Gastroesophageal sphincter (tissue), 4 donors: ENCODE data around the gene DAP. TPM values are rescaled to one million over a fixed set of nuclear protein-coding genes. Genes with fewer than 3 reads are reported as not detected.
"Not testable (repeated sequence)": the region's sequence is repeated elsewhere in the genome, so short reads cannot be mapped to it uniquely, and the experiment has no call there.

ENCODE experiments used
- ATAC-seq: fragments of 150-250 bp; one replicate; pipeline ENCODE4 v1.9.1; 2016; ENCODE audit warnings: mild to moderate bottlenecking, moderate library complexity
- H3K27ac ChIP-seq, 4 donors: fragments of 200-600 bp; sonication (generic) in 3 of 4; 1 replicate in 3 of 4; 2 replicates in 1 of 4; pipeline ENCODE4 v1.5.1; 2016 to 2019
- H3K27me3 ChIP-seq: fragments of 200-600 bp; sonication (generic); one replicate; pipeline ENCODE4 v1.5.1; 2019
- H3K36me3 ChIP-seq, 2 donors: fragments of 200-600 bp; sonication (generic); one replicate each; pipeline ENCODE4 v1.5.1; 2019; ENCODE audit warnings: control low read depth in 1 of 2
- H3K4me1 ChIP-seq, 3 donors: fragments of 200-600 bp; sonication (generic); 1 replicate in 2 of 3; 2 replicates in 1 of 3; pipeline ENCODE4 v1.5.1; 2016 to 2019; ENCODE audit warnings: control low read depth in 2 of 3
- H3K4me3 ChIP-seq, 2 donors: fragments of 200-600 bp; sonication (generic); one replicate each; pipeline ENCODE4 v1.5.1; 2019; ENCODE audit warnings: mild to moderate bottlenecking in 1 of 2, moderate library complexity in 1 of 2
- H3K9me3 ChIP-seq, 3 donors: fragments of 200-600 bp; sonication (generic); one replicate each; pipeline ENCODE4 v1.5.1; 2017 to 2019; ENCODE audit warnings: control low read depth in 2 of 3
- CTCF ChIP-seq, 4 experiments: fragments of 200-600 bp in 2 of 4; fragments of 450-650 bp in 2 of 4; sonication (generic) in 1 of 4; IDR thresholded peaks; one replicate each; pipeline ENCODE4 v1.5.1; 2017 to 2019; ENCODE audit warnings: antibody characterized with exemption in 4 of 4, mild to moderate bottlenecking in 2 of 4, moderate library complexity in 2 of 4
- EP300 ChIP-seq: sonication (generic); formaldehyde crosslinking; IDR thresholded peaks from one replicate; pipeline ENCODE4 v1.6.1; 2017; ENCODE audit warnings: antibody characterized with exemption, mild to moderate bottlenecking
- POLR2A ChIP-seq, 2 donors: fragments of 450-650 bp; IDR thresholded peaks; one replicate each; pipeline ENCODE4 v1.6.1; 2017; ENCODE audit warnings: antibody characterized with exemption in 2 of 2, mild to moderate bottlenecking in 2 of 2, moderate library complexity in 1 of 2
- POLR2AphosphoS5 ChIP-seq: sonication (generic); formaldehyde crosslinking; IDR thresholded peaks from one replicate; pipeline ENCODE4 v1.6.1; 2017; ENCODE audit warnings: antibody characterized with exemption
- WGBS, 2 donors: methylation state at CpG; one replicate each; pipeline ENCODE4 v1.1.5; 2018; ENCODE audit warnings: low coverage in 1 of 2; 5-methylcytosine and 5-hydroxymethylcytosine counted together
- total RNA-seq, 4 donors: library from RNA; depleted of rRNA; stranded (reverse); fragments of >200 nt; gene quantifications; one replicate each; pipeline ENCODE4 v1.1.0, GENCODE V29; 2016

The DAP gene
- total RNA-seq, 4 donors from 2014 or later: 21.8 to 41.9 (median 36.0) TPM

- Histone ChIP-seq H3K27me3 (no peaks in the 10 kb centered on the region), H3K4me3 (no peak overlapping the region), H3K4me1 (no peaks in the 10 kb centered on the region), H3K9me3 (no peaks in the 10 kb centered on the region), H3K36me3 (no peaks in the 10 kb centered on the region), H3K27ac (no peak overlapping the region)
- WGBS, 2 donors: 91 to 100% methylated on average over 2 to 5 of the region's 5 CpGs
- TF ChIP-seq CTCF (IDR thresholded peaks at IDR 0.05): no peak
- TF ChIP-seq EP300: no peak
- TF ChIP-seq POLR2AphosphoS5: no peak
- no peak for TF ChIP-seq POLR2A (IDR thresholded peaks at IDR 0.05)
- ATAC-seq: no peak
These were observed 27.3 kb upstream of the DAP start for GRCh38 chr5:10788358-10788757.

GRCh38 chr5:10786835-10787234 lies 25.8 kb upstream of the DAP start:
- no peaks in the 10 kb centered on the region for H3K27me3 ChIP-seq
- H3K36me3 ChIP-seq: no peaks in the 10 kb centered on the region
- H3K4me3 ChIP-seq: no peak overlapping the region
- 72% methylated on average over 3 of the region's 4 CpGs; no CpG with 5 or more reads in 1 of the 2 donors for WGBS, 2 donors
- H3K4me1 ChIP-seq: no peaks in the 10 kb centered on the region
- ATAC-seq: no peak
- no peaks in the 10 kb centered on the region for H3K9me3 ChIP-seq
- no peak for TF ChIP-seq POLR2A (IDR thresholded peaks at IDR 0.05)
- TF ChIP-seq CTCF (IDR thresholded peaks at IDR 0.05): no peak
- TF ChIP-seq POLR2AphosphoS5: no peak
- no peak for TF ChIP-seq EP300
- H3K27ac ChIP-seq: no peak overlapping the region

- ATAC-seq, H3K27ac ChIP-seq, H3K4me1 ChIP-seq, H3K36me3 ChIP-seq, H3K4me3 ChIP-seq: not testable (repeated sequence)
- 40% methylated on average over 1 of the region's 7 CpGs; no CpG with 5 or more reads in 1 of the 2 donors for WGBS, 2 donors
- peaks cover 0 to 11% (median 0%) of the 10 kb centered on the region in 3 donors for H3K9me3 ChIP-seq
- peaks cover 15% of the 10 kb centered on the region for H3K27me3 ChIP-seq
These were observed 19.2 kb upstream of the DAP start for GRCh38 chr5:10780208-10780607.

- peaks cover 0 to 11% (median 0%) of the 10 kb centered on the region in 3 donors for H3K9me3 ChIP-seq
- H3K36me3 ChIP-seq: no peaks in the 10 kb centered on the region
- ATAC-seq: no peak
- no peak overlapping the region for H3K27ac ChIP-seq
- peaks cover 15% of the 10 kb centered on the region for H3K27me3 ChIP-seq
- H3K4me3 ChIP-seq: no peak overlapping the region
- TF ChIP-seq POLR2A (IDR thresholded peaks at IDR 0.05): no peak
- TF ChIP-seq POLR2AphosphoS5: no peak
- TF ChIP-seq CTCF (IDR thresholded peaks at IDR 0.05): no peak
- TF ChIP-seq EP300: no peak
- H3K4me1 ChIP-seq: no peaks in the 10 kb centered on the region
These were observed 18.6 kb upstream of the DAP start for GRCh38 chr5:10779592-10779991.

GRCh38 chr5:10778179-10778910 lies 17.3 kb upstream of the DAP start:
- TF ChIP-seq CTCF (IDR thresholded peaks at IDR 0.05) (no peak), EP300 (no peak), POLR2AphosphoS5 (no peak), POLR2A (IDR thresholded peaks at IDR 0.05) (no peak)
- WGBS, 2 donors: 9 to 35% methylated on average over 2 of the region's 2 CpGs
- no peak for ATAC-seq
- Histone ChIP-seq H3K9me3 (peaks cover 0 to 11% (median 0%) of the 10 kb centered on the region in 3 donors), H3K27ac (no peak overlapping the region), H3K4me3 (no peak overlapping the region), H3K27me3 (peaks cover 15% of the 10 kb centered on the region), H3K4me1 (no peaks in the 10 kb centered on the region), H3K36me3 (no peaks in the 10 kb centered on the region)
